ENCODE data around the gene FBLN7.

Gene FBLN7

GRCh38 chr2:112140899-112141625 is 2.9 kb downstream of the FBLN7 start:
- DNase-seq (ENCODE audit: low read depth) = no peak
- no peak overlapping the region for H3K4me3 ChIP-seq (ENCODE audit: low read depth, low read length)

GRCh38 chr2:112141626-112142007 is 3.4 kb downstream of the FBLN7 start:
- DNase-seq (ENCODE audit: low read depth) = no peak
- no peak for TF ChIP-seq CTCF (IDR thresholded peaks at IDR 0.05; ENCODE audit: control insufficient read depth, extremely low read depth, insufficient read depth)
- H3K4me3 ChIP-seq (ENCODE audit: low read depth, low read length) = no peak overlapping the region

More at GRCh38 chr2:112140899-112141625, 2.9 kb downstream of the FBLN7 start:
- no peak for TF ChIP-seq CTCF (IDR thresholded peaks at IDR 0.05; ENCODE audit: control insufficient read depth, extremely low read depth, insufficient read depth)

GRCh38 chr2:112142525-112143078 is 4.4 kb downstream of the FBLN7 start:
- no peak for DNase-seq (ENCODE audit: low read depth)
- H3K4me3 ChIP-seq (ENCODE audit: low read depth, low read length) = no peak overlapping the region
- TF ChIP-seq CTCF (IDR thresholded peaks at IDR 0.05; ENCODE audit: control insufficient read depth, extremely low read depth, insufficient read depth) = no peak

DNA sequence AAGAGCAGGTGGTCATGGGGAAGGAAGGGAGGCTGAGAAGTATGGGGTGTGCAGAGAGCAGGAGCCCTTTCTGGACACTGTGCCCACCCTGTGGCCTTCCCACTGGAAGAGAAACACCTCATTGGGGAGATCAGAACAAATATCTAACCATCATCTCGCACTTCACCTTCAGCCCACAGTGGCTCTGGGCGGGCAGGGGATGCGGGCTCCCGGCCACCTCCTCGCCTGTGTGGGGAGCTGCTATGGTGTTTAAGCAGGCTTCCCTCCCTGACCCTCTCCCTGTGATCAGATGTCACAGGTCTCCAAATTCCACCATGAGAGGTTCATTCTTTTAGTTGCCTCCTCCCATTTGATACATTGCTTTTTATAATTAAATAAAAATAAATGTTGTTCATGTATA is 5.0 kb downstream of the FBLN7 start:
- DNase-seq (ENCODE audit: low read depth) = no peak
- TF ChIP-seq CTCF (IDR thresholded peaks at IDR 0.05; ENCODE audit: control insufficient read depth, extremely low read depth, insufficient read depth) = no peak
- H3K4me3 ChIP-seq (ENCODE audit: low read depth, low read length) = no peak overlapping the region

GRCh38 chr2:112144966-112145365 is 6.8 kb downstream of the FBLN7 start:
- no peak overlapping the region for H3K4me3 ChIP-seq (ENCODE audit: low read depth, low read length)
- no peak for DNase-seq (ENCODE audit: low read depth)
- no peak for TF ChIP-seq CTCF (IDR thresholded peaks at IDR 0.05; ENCODE audit: control insufficient read depth, extremely low read depth, insufficient read depth)

- no peak for TF ChIP-seq CTCF (IDR thresholded peaks at IDR 0.05; ENCODE audit: control insufficient read depth, extremely low read depth, insufficient read depth)
Measured at GRCh38 chr2:112147382-112148168, 9.4 kb downstream of the FBLN7 start.

More at GRCh38 chr2:112147382-112148168, 9.4 kb downstream of the FBLN7 start:
- H3K4me3 ChIP-seq (ENCODE audit: low read depth, low read length) = no peak overlapping the region
- DNase-seq (ENCODE audit: low read depth) = no peak

All from LNCaP clone FGC (cell line).